ENCODE data around the gene TCF12. TPM values are rescaled to one million over a fixed set of nuclear protein-coding genes. Genes with fewer than 3 reads are reported as not detected.
"Not testable (repeated sequence)": the region's sequence is repeated elsewhere in the genome, so short reads cannot be mapped to it uniquely, and the experiment has no call there.

The TCF12 gene
- polyA plus RNA-seq, 4 donors: 15.4 to 62.0 (median 18.5) TPM

GRCh38 chr15:57092252-57092651 is 173.8 kb downstream of the TCF12 start:
- Histone ChIP-seq H3K36me3 (ENCODE audit: control insufficient read depth in 3 of 3, insufficient read depth in 2 of 3, low read depth in 1 of 3, low read length in 3 of 3) (peaks cover 0 to 3% (median 3%) of the 10 kb centered on the region in 3 donors), H3K27me3 (ENCODE audit: control insufficient read depth in 3 of 3, insufficient read depth in 3 of 3, low read length in 3 of 3) (no peaks in the 10 kb centered on the region), H3K4me3 (ENCODE audit: low read depth in 1 of 3, low read length in 3 of 3) (no peak overlapping the region), H3K4me1 (ENCODE audit: control insufficient read depth in 3 of 3, insufficient read depth in 2 of 3, low read depth in 1 of 3, low read length in 2 of 3) (no peaks in the 10 kb centered on the region), H3K27ac (ENCODE audit: low read depth in 1 of 3, low read length in 2 of 3) (no peak overlapping the region), H3K9me3 (ENCODE audit: control insufficient read depth in 2 of 2, insufficient read depth in 1 of 2, low read depth in 1 of 2, low read length in 1 of 2) (no peaks in the 10 kb centered on the region)
- FAIRE-seq (no peak), DNase-seq (no peak)

DNA sequence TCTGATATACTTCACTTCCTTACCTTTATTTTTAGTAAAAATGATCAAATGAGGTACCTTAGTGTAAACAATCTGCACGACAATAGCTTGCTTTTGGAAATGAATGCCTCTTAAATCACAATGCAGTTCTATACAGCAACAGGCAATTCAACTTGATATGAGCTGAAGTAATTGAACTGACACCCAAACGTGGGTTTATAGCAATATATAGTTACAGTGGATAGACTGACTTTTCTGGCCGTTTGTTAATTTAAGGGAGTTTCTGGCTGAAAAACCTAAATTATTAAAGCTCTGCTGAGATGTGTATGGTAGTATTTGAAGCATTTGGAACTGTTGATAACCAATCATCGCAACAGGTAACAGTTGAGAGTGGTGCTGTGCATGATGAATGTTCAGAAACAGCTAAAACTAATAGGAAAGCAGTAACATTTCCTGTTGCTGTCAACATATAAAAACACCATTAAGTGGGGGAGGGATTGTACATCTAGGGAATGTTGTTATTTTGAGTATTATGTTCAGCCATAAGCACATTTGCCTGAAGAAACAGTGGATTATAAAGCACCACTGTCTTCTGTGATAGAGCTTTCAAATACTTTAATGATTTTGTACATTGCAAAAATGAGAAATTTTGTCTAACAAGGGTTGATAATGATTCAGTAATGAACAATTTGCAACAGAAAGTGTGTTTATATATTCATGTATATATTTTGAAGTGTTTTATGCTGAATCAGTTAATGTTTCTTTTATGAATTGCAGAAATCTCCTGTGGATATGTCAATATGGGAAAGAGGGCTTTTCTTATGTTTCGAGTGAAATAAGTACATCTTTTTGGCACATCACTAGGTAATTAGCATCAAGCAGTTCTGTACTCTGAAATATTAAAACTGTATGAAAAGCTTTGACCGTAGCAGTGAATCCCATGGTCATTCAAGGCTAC is 176.1 kb downstream of the TCF12 start:
- Histone ChIP-seq H3K4me3 (ENCODE audit: low read depth in 1 of 3, low read length in 3 of 3) (no peak overlapping the region), H3K9me3 (ENCODE audit: control insufficient read depth in 2 of 2, insufficient read depth in 1 of 2, low read depth in 1 of 2, low read length in 1 of 2) (no peaks in the 10 kb centered on the region), H3K36me3 (ENCODE audit: control insufficient read depth in 3 of 3, insufficient read depth in 2 of 3, low read depth in 1 of 3, low read length in 3 of 3) (peaks cover 0 to 3% (median 3%) of the 10 kb centered on the region in 3 donors), H3K27me3 (ENCODE audit: control insufficient read depth in 3 of 3, insufficient read depth in 3 of 3, low read length in 3 of 3) (no peaks in the 10 kb centered on the region), H3K27ac (ENCODE audit: low read depth in 1 of 3, low read length in 2 of 3) (no peak overlapping the region), H3K4me1 (ENCODE audit: control insufficient read depth in 3 of 3, insufficient read depth in 2 of 3, low read depth in 1 of 3, low read length in 2 of 3) (no peaks in the 10 kb centered on the region)
- FAIRE-seq: no peak
- DNase-seq: no peak
- WGBS, 3 donors: 80 to 89% (median 85%) methylated on average over 6 of the region's 6 CpGs

GRCh38 chr15:57095896-57096295 is 177.5 kb downstream of the TCF12 start:
- DNase-seq (no peak), FAIRE-seq (no peak)
- no peak overlapping the region for H3K27ac ChIP-seq (ENCODE audit: low read depth in 1 of 3, low read length in 2 of 3)
- 65 to 76% (median 74%) methylated on average over 4 of the region's 4 CpGs for WGBS, 3 donors
- H3K4me1 ChIP-seq (ENCODE audit: control insufficient read depth in 3 of 3, insufficient read depth in 2 of 3, low read depth in 1 of 3, low read length in 2 of 3): no peaks in the 10 kb centered on the region
- no peaks in the 10 kb centered on the region for H3K27me3 ChIP-seq (ENCODE audit: control insufficient read depth in 3 of 3, insufficient read depth in 3 of 3, low read length in 3 of 3)
- H3K4me3 ChIP-seq (ENCODE audit: low read depth in 1 of 3, low read length in 3 of 3): no peak overlapping the region
- peaks cover 0 to 3% (median 3%) of the 10 kb centered on the region in 3 donors for H3K36me3 ChIP-seq (ENCODE audit: control insufficient read depth in 3 of 3, insufficient read depth in 2 of 3, low read depth in 1 of 3, low read length in 3 of 3)
- no peaks in the 10 kb centered on the region for H3K9me3 ChIP-seq (ENCODE audit: control insufficient read depth in 2 of 2, insufficient read depth in 1 of 2, low read depth in 1 of 2, low read length in 1 of 2)

GRCh38 chr15:57097246-57097645 is 178.8 kb downstream of the TCF12 start:
- Histone ChIP-seq H3K27ac (ENCODE audit: low read depth in 1 of 3, low read length in 2 of 3) (no peak overlapping the region), H3K36me3 (ENCODE audit: control insufficient read depth in 3 of 3, insufficient read depth in 2 of 3, low read depth in 1 of 3, low read length in 3 of 3) (peaks cover 0 to 8% (median 1%) of the 10 kb centered on the region in 3 donors), H3K27me3 (ENCODE audit: control insufficient read depth in 3 of 3, insufficient read depth in 3 of 3, low read length in 3 of 3) (no peaks in the 10 kb centered on the region), H3K4me1 (ENCODE audit: control insufficient read depth in 3 of 3, insufficient read depth in 2 of 3, low read depth in 1 of 3, low read length in 2 of 3) (no peaks in the 10 kb centered on the region), H3K4me3 (ENCODE audit: low read depth in 1 of 3, low read length in 3 of 3) (no peak overlapping the region), H3K9me3 (ENCODE audit: control insufficient read depth in 2 of 2, insufficient read depth in 1 of 2, low read depth in 1 of 2, low read length in 1 of 2) (no peaks in the 10 kb centered on the region)
- 97 to 100% (median 97%) methylated on average over 1 of the region's 1 CpG for WGBS, 3 donors
- no peak for FAIRE-seq
- no peak for DNase-seq

- H3K36me3 ChIP-seq (ENCODE audit: control insufficient read depth in 3 of 3, insufficient read depth in 2 of 3, low read depth in 1 of 3, low read length in 3 of 3); H3K27ac ChIP-seq (ENCODE audit: low read depth in 1 of 3, low read length in 2 of 3); H3K27me3 ChIP-seq (ENCODE audit: control insufficient read depth in 3 of 3, insufficient read depth in 3 of 3, low read length in 3 of 3); DNase-seq; H3K4me3 ChIP-seq (ENCODE audit: low read depth in 1 of 3, low read length in 3 of 3); H3K9me3 ChIP-seq (ENCODE audit: control insufficient read depth in 2 of 2, insufficient read depth in 1 of 2, low read depth in 1 of 2, low read length in 1 of 2); H3K4me1 ChIP-seq (ENCODE audit: control insufficient read depth in 3 of 3, insufficient read depth in 2 of 3, low read depth in 1 of 3, low read length in 2 of 3); FAIRE-seq: not testable (repeated sequence)
- 90 to 96% (median 93%) methylated on average over 4 of the region's 4 CpGs for WGBS, 3 donors
Measured at GRCh38 chr15:57097919-57098543, 179.6 kb downstream of the TCF12 start.

DNA sequence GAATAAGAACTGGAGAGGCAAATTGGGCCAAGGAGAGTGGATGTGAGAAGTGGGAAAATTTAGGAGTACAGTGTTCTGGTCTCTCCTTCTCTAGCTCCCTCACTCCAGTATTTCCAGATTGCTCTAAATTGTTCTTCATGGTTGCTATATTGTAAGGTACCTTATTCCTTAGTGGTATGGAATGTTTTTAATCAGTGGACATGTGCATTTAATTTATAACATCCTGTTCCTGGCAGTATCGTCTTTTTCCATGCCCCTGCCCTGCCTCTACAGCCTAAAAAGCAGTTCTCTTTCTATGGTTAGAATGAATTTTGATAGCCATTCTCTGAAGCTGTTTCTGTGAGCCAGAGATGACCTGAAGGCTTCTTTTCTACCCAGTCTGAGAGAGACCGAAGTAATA is 180.5 kb downstream of the TCF12 start:
- no peak for FAIRE-seq
- H3K36me3 ChIP-seq (ENCODE audit: control insufficient read depth in 3 of 3, insufficient read depth in 2 of 3, low read depth in 1 of 3, low read length in 3 of 3): peaks cover 0 to 6% (median 1%) of the 10 kb centered on the region in 3 donors
- H3K27ac ChIP-seq (ENCODE audit: low read depth in 1 of 3, low read length in 2 of 3): no peak overlapping the region
- no peaks in the 10 kb centered on the region for H3K9me3 ChIP-seq (ENCODE audit: control insufficient read depth in 2 of 2, insufficient read depth in 1 of 2, low read depth in 1 of 2, low read length in 1 of 2)
- H3K27me3 ChIP-seq (ENCODE audit: control insufficient read depth in 3 of 3, insufficient read depth in 3 of 3, low read length in 3 of 3): no peaks in the 10 kb centered on the region
- no peak overlapping the region for H3K4me3 ChIP-seq (ENCODE audit: low read depth in 1 of 3, low read length in 3 of 3)
- no peaks in the 10 kb centered on the region for H3K4me1 ChIP-seq (ENCODE audit: control insufficient read depth in 3 of 3, insufficient read depth in 2 of 3, low read depth in 1 of 3, low read length in 2 of 3)
- DNase-seq: no peak
- WGBS, 3 donors: 80 to 87% (median 82%) methylated on average over 2 of the region's 2 CpGs

GRCh38 chr15:57100136-57100539 is 181.7 kb downstream of the TCF12 start:
- Histone ChIP-seq H3K4me3 (ENCODE audit: low read depth in 1 of 3, low read length in 3 of 3) (no peak overlapping the region), H3K36me3 (ENCODE audit: control insufficient read depth in 3 of 3, insufficient read depth in 2 of 3, low read depth in 1 of 3, low read length in 3 of 3) (peaks cover 0 to 8% (median 0%) of the 10 kb centered on the region in 3 donors), H3K4me1 (ENCODE audit: control insufficient read depth in 3 of 3, insufficient read depth in 2 of 3, low read depth in 1 of 3, low read length in 2 of 3) (no peaks in the 10 kb centered on the region), H3K27me3 (ENCODE audit: control insufficient read depth in 3 of 3, insufficient read depth in 3 of 3, low read length in 3 of 3) (no peaks in the 10 kb centered on the region), H3K27ac (ENCODE audit: low read depth in 1 of 3, low read length in 2 of 3) (no peak overlapping the region), H3K9me3 (ENCODE audit: control insufficient read depth in 2 of 2, insufficient read depth in 1 of 2, low read depth in 1 of 2, low read length in 1 of 2) (no peaks in the 10 kb centered on the region)
- WGBS, 3 donors: 87 to 91% (median 91%) methylated on average over 4 of the region's 4 CpGs
- DNase-seq (no peak), FAIRE-seq (no peak)

DNA sequence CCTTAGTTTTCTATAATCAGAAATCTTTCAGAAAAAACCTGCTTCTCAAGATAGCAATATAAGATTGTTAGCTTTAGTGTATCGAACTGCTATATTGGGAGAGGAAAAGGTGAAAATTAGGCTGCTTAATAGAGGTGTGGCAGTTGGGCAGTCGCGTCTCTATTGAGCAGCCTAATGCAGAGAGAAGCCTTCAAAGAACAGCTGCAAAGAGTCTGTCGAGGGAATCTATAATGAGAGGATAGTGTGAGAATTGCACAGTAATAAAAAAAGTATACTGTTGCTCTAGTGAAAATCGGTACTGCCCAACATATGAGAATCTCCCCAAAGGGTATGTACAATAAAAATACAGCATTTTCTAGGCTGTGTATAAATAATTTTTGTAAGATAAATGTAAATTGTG is 184.4 kb downstream of the TCF12 start:
- no peak for DNase-seq
- H3K27me3 ChIP-seq (ENCODE audit: control insufficient read depth in 3 of 3, insufficient read depth in 3 of 3, low read length in 3 of 3): no peaks in the 10 kb centered on the region
- no peak for FAIRE-seq
- H3K36me3 ChIP-seq (ENCODE audit: control insufficient read depth in 3 of 3, insufficient read depth in 2 of 3, low read depth in 1 of 3, low read length in 3 of 3): peaks cover 0 to 11% (median 0%) of the 10 kb centered on the region in 3 donors
- no peak overlapping the region for H3K4me3 ChIP-seq (ENCODE audit: low read depth in 1 of 3, low read length in 3 of 3)
- H3K9me3 ChIP-seq (ENCODE audit: control insufficient read depth in 2 of 2, insufficient read depth in 1 of 2, low read depth in 1 of 2, low read length in 1 of 2): peaks cover 0 to 2% of the 10 kb centered on the region in 2 donors
- no peaks in the 10 kb centered on the region for H3K4me1 ChIP-seq (ENCODE audit: control insufficient read depth in 3 of 3, insufficient read depth in 2 of 3, low read depth in 1 of 3, low read length in 2 of 3)
- WGBS, 3 donors: 73 to 83% (median 83%) methylated on average over 5 of the region's 5 CpGs
- no peak overlapping the region for H3K27ac ChIP-seq (ENCODE audit: low read depth in 1 of 3, low read length in 2 of 3)

All from small intestine (tissue), 7 donors.